ENCODE data around the gene AOC2.
"Not testable (repeated sequence)": the region's sequence is repeated elsewhere in the genome, so short reads cannot be mapped to it uniquely, and the experiment has no call there.

The AOC2 gene

DNA sequence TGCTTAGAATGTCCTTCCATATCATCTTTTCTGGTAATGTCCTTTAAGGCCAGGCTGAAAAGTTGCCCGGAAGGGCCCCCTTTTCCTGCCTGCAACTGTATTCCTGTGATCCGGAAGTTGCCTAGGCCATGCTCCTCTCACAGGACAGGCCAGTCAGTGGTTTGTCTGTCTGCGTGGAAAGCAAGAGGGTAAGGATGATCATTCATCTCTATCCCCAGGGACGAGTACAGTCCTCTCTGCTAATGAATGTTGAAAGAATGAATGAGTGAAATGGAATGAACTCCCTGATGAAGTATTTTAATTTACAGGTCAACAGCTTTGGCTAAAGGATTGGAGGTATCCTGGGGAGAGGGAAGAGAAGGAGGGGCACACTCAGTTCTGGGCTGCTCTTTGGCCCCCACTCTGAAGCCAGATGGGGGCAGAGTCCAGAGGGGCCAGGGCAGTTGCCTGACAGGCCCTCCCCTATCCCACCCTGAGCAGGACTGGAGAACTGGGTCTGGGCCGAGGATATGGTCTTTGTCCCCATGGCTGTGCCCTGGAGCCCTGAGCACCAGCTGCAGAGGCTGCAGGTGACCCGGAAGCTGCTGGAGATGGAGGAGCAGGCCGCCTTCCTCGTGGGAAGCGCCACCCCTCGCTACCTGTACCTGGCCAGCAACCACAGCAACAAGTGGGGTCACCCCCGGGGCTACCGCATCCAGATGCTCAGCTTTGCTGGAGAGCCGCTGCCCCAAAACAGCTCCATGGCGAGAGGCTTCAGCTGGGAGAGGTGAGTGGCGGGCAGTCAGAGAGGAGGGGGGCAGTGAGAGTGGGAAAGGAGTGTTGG is 9.8 kb downstream of the AOC2 start:
- DNase-seq (ENCODE audit: low spot score) = no peak

DNA sequence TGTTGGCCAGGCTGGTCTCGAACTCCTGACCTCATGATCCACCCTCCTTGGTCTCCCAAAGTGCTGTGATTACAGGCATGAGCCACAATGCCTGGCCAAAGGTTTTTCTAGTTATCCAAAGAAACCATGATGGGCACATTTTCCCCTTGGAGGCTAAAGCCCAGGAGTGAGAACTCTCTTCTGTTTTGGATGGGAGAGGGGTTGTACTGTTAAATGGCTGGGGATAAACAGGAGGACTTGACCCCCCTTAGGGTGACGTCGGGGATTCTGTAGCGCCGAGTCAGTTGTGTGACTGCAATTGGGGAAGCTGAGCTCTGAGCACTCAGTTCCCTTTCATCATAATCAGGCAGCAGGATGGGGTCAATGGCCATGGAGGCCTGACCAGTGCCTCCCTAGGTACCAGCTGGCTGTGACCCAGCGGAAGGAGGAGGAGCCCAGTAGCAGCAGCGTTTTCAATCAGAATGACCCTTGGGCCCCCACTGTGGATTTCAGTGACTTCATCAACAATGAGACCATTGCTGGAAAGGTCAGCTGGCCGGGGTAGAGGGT is 10.7 kb downstream of the AOC2 start:
- DNase-seq (ENCODE audit: low spot score) = no peak

DNA sequence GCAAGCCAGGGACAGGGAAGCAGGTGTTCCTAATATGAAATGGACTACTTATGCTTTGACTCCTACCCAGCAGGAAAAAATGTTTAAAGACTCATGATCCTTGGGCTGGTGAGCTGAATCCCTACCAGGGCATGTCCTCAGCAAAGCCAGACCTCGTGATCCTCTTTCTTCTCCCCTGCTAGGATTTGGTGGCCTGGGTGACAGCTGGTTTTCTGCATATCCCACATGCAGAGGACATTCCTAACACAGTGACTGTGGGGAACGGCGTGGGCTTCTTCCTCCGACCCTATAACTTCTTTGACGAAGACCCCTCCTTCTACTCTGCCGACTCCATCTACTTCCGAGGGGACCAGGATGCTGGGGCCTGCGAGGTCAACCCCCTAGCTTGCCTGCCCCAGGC is 11.7 kb downstream of the AOC2 start:
- DNase-seq (ENCODE audit: low spot score) = not testable (repeated sequence)

DNA sequence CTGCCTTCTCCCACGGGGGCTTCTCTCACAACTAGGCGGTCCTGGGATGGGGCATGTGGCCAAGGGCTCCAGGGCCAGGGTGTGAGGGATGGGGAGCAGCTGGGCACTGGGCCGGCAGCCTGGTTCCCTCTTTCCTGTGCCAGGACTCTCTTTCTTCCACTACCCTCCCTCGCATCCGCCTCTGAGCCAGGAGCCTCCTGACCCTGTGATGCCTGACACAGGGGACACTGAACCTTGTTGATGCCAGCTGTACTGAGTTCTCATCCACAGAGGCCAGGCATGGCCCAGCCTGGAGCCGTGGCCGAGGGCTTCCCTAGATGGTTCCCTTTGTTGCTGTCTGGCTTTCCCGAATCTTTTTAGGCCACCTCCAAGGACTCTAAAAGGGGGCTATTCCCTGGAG is 12.1 kb downstream of the AOC2 start:
- DNase-seq (ENCODE audit: low spot score) = not testable (repeated sequence)

DNA sequence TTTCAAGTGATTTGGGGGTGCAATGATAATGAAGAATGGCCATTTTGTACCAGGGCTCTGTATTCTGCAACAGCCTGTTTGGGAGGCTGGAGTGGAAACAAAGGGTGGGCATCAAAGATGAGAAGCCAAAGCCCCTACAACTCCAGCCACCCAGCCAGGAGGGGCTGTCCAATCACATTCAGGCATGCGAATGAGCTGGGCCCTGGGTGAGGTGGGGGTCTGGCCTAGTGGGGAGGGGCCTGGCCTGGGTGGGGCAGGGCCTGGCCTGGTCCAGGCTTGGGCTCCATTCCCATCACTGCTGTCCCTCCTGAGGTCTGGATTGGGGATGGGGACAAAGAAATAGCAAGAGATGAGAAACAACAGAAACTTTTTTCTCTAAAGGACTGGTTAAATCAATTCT is 13.0 kb downstream of the AOC2 start:
- DNase-seq (ENCODE audit: low spot score) = no peak

DNA sequence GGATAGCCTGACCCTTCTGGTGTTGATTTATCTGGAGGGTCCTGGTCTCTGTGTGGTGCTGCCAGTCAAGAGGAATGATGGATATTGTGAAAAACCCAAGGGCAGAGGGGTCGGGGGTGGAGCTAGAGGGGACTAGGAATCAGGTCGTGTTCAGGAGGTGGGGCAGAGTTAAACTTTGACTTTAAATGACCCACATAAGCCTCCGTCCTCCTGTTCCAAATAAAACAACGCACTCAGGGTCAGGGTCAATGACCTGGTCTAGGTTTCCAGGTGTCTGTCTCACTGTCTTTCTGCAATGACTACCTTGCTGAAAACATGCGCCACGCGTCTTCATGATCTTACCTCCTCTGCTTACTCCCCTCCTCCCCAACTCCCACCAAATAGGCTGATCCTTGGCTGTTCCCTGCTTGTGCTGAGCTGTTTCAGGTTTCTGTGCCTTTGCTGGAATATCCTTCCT is 21.3 kb downstream of the AOC2 start:
- no peak for DNase-seq (ENCODE audit: low spot score)

DNA sequence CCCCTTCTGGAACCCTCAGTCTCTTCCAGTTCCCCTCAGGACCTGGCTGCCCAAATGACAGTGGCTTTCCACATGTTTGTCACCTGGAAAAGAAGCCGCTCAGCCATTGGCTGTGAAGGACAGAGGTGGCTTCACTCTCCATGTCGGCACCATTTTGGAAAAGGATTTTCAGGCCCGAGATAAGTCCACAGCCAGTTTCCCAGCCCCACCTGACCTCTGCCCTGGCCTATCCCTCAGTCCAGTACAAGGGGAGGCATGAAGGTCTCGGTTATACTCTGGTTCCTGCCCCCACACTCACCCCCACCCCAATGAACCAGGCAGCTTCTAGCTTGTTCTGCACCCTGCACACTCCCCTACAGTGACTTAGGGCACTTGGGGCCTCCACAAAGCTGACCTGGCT is 21.8 kb downstream of the AOC2 start:
- DNase-seq (ENCODE audit: low spot score) = no peak

DNA sequence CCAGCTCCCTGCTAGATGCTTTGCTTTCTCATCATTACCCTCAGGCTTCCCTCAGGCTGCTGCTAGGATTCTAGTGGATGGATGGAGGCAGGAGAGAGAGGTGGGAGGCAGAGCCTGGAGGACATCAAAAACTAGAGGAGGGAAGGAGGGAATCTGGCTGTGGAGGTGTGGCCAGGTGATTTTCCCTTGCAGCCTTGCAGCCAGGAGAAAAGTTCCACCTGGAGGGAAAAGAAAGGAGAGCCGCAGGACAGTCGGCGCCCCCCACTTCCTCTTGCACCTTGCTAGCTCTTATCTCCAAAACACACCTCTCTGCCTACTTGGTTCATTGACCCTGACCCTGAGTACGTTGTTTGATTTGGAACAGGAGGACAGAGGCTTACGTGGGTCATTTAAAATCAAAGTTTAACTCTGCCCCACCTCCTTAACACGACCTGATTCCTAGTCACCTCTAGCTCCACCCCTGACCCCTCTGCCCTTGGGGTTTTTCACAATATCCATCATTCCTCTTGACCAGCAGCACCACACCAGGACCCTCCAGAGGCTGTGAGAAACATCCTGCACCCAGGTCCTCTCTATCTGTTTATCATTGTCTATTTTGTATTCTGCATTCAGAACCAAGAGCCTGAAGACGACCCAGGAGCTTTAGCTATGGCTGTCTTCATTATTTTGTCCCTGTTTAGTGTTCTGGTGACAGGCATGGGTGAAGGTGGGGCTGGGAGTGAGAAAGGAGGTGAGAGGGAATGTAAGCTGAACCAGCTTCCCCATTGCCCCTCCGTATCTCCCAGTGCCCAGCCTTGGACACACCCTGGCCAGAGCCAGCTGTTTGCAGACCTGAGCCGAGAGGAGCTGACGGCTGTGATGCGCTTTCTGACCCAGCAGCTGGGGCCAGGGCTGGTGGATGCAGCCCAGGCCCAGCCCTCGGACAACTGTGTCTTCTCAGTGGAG is 22.5 kb downstream of the AOC2 start:
- no peak for DNase-seq (ENCODE audit: low spot score)

DNA sequence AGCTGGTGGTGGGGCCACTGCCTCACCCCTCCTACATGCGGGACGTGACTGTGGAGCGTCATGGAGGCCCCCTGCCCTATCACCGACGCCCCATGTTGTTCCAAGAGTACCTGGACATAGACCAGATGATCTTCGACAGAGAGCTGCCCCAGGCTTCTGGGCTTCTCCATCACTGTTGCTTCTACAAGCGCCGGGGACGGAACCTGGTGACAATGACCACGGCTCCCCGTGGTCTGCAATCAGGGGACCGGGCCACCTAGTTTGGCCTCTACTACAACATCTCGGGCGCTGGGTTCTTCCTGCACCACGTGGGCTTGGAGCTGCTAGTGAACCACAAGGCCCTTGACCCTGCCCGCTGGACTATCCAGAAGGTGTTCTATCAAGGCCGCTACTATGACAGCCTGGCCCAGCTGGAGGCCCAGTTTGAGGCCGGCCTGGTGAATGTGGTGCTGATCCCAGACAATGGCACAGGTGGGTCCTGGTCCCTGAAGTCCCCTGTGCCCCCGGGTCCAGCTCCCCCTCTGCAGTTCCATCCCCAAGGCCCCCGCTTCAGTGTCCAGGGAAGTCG is 23.4 kb downstream of the AOC2 start:
- DNase-seq (ENCODE audit: low spot score) = not testable (repeated sequence)

DNA sequence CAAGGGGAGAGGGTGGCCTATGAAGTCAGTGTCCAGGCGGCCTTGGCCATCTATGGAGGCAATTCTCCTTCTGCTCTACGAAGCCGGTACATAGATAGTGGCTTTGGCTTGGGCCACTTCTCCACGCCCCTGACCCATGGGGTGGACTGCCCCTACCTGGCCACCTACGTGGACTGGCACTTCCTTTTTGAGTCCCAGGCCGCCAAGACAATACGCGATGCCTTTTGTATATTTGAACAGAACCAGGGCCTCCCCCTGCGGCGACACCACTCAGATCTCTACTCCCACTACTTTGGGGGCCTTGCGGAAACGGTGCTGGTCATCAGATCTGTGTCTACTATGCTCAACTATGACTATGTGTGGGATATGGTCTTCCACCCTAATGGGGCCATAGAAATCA is 24.0 kb downstream of the AOC2 start:
- DNase-seq (ENCODE audit: low spot score) = no peak

DNA sequence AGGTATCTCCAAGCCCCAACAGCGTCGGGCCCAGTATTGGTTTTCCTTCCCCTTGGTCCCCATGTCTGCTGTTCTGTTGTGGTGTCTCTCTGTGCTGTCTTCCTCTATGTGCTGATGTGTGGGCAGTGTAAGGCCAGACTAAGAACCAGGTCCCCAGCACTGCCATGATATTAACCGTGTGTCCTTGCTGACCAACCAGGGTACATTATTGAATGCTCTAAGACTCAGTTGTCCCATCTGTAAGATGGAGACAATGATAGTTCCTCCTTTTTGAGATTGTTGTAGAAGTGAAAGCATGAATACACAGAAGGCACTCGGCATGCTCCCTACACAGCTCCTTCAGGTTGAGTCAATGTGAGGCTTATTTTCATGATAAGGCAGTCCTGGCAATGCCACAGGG is 27.3 kb downstream of the AOC2 start:
- no peak for DNase-seq (ENCODE audit: low spot score)

DNA sequence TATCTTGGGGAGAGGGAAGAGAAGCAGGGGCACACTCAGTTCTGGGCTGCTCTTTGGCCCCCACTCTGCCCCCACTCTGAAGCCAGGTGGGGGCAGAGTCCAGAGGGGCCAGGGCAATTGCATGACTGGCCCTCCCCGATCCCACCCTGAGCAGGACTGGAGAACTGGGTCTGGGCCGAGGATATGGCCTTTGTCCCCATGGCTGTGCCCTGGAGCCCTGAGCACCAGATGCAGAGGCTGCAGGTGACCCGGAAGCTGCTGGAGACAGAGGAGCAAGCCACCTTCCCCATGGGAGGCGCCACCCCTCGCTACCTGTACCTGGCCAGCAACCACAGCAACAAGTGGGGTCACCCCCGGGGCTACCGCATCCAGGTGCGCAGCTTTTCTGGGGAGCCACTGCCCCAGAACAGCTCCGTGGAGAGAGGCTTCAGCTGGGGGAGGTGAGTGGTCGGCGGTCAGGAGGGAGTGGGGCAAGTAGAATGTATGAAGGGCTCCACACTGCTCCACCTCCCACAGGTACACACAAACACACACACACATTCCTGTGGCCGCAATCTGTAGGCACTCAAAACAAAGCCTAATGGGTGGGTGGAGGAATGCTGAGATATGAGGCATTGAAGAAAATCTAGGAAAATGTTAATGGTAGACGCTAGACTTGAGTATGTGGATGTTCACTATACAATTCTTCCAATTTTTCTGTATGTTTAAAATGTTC is 28.0 kb downstream of the AOC2 start:
- DNase-seq (ENCODE audit: low spot score) = no peak

DNA sequence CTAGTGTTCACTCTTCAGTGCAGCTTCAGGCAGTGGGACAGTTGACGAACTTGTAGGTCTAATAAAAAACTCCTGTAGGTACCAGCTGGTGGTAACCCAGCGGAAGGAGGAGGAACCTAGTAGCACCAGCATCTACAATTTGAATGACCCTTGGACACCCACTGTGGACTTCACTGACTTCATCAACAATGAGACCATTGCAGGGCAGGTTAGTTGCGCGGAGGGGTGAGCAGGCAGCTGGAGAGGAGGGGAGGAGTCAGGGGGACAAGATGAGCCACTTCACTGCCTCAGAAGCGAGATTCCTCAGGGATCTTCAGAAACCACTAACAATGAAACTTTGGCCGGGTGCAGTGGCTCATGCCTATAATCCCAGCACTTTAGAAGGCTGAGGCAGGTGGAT is 28.9 kb downstream of the AOC2 start:
- no peak for DNase-seq (ENCODE audit: low spot score)

DNA sequence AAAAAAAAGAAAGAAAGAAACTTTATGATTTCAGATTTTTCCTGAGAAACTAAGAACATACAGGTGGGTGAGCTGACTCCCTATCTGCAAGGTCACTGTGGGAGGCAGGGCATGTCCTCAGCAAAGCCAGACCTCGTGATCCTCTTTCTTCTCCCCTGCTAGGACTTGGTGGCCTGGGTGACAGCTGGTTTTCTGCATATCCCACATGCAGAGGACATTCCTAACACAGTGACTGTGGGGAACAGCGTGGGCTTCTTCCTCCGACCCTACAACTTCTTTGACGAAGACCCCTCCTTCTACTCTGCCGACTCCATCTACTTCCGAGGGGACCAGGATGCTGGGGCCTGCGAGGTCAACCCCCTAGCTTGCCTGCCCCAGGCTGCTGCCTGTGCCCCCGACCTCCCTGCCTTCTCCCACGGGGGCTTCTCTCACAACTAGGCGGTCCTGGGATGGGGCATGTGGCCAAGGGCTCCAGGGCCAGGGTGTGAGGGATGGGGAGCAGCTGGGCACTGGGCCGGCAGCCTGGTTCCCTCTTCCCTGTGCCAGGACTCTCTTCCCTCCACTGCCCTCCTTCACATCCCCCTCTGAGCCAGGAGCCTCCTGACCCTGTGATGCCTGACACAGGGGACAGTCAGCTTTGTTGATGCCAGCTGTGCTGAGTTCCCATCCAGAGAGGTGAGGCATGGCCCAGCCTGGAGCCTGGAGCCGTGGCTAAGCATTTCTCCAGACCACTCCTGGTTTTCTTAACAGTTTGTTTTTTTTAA is 29.7 kb downstream of the AOC2 start:
- not testable (repeated sequence) for DNase-seq (ENCODE audit: low spot score)

DNA sequence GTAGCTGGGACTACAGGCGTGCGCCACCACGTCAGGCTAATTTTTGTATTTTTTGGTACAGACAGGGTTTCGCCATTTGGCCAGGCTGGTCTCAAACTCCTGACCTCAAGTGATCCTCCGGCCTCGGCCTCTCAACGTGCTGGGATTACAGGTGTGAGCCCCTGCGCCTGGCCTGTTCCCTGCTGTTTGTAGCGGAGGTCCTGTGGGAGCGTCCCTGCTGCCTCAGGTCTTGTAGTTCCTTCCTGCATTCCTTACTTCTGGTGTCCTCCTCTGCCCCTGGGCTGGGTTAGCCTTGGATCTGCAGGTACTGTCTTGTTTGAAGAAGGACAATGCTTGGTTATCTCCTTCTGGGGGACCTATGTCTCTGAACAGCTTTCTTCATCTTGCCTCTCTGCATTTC is 32.7 kb downstream of the AOC2 start:
- no peak for DNase-seq (ENCODE audit: low spot score)

DNA sequence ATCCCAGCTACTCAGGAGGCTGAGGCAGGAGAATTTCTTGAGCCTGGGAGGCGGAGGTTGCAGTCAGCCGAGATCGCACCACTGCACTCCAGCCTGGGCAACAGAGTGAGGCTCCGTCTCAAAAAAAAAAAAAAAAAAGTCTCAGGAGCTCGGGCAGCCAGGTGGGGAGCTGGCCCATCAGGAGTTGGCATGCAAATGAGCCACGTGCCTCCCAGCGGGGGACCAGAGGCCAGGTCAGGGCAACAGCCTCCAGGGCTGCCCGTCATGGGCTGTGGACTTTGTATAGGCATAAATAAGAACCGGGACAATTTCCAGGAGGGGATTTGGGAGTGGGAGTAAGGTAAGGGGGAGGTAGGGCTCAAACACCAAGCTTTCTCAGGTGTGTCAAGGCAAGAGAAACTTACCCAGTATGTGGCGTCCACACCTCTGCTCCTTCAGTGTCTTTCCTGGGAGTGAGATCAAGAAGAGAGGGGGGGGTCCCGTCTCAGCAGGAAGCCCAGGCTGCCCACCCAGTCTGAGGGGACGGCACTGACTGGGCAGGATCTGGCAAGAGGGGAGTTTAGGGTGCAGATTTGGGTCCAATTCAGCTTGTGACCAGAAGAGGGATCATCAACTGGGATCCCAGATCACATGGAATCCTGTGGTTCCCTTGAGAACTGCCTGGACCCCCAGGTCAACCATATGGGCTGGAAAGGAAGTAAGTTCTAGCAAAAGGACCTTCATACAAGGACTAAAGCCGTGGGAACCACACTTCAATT is 33.9 kb downstream of the AOC2 start:
- DNase-seq (ENCODE audit: low spot score) = no peak

DNA sequence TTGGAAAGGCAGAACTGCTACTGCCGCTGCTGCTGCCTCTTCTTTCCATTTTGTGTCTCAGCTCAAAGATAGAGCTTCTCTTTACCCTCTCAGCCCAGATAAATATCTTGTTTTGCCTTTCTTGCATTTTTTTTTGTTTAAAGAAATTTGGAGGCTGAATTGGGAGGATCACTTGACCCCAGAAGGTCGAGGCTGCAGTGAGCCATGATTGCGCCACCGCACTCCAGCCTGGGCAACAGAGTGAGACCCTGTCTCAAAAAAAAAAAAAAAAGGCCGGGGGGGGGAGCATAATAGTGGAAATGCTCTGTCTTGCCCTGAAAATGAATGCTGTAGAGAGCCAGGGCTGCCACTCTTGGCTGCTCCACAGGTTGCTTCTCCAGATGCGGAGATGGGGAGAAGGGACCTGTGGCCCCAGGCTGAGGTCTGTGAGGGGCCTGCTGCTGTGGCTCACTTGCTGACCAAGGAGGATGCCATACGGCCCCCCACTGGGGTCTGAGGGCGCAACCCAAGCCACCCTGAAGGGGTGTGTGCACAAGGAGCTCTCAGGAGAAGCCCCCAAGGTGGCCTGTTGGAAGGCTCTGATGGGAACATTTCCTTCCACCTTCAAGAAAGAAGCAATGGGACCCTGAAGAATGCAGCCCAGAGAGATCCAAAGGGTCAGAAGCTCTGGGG is 34.7 kb downstream of the AOC2 start:
- DNase-seq (ENCODE audit: low spot score) = no peak

DNA sequence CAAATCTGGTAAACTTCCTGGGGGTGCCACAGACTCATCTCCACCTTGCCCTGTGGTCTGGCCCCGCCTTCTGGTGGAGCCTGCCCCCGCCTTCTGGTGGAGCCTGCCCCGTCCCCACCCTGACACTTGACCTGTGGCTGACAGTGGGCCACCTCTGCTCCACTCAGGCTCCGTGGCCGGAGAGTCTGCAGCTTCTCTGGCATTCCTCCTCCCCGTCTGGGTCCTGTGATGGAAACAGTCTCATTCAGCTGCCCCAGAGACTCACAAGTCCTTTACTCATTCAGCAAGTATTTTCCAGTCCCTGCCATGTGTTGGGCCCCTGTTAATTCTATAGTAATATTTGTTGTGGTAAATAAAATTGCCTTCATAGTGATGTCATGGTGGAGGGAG is 35.2 kb downstream of the AOC2 start:
- DNase-seq (ENCODE audit: low spot score) = peak; percentile 78

DNA sequence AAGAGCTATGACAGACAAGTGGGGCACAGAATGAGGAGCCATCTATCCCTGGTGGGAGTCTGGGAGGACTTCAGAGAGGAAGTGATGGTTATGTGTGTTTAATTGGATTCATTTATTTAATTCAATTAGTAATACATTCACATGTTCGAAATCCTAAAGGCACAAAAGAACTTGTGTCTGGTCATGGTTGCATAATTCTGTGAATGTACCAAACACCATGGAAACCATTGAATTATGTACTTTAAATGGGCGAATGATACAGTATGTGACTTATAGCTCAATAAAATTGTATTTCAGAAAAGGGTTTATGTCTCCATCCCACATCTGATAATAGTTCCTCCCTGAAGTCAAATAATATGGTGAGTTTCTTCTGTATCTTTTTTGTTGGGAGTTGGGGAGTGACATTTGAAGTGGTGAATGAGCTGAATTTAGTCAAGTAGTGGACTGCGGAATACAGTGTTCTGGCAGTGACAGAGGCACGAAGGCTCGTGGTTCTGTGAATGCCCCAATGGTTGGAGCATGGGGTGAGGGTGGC is 36.5 kb downstream of the AOC2 start:
- no peak for DNase-seq (ENCODE audit: low spot score)
